Body of pancreas (tissue), 4 donors: ENCODE data around the gene GDPGP1.

ENCODE experiments used
- POLR2A ChIP-seq, 3 donors: fragments of 450-650 bp; IDR thresholded peaks; one replicate each; pipeline ENCODE4 v1.6.1; 2016; ENCODE audit warnings: antibody characterized with exemption in 3 of 3, mild to moderate bottlenecking in 2 of 3
- TF ChIP-seq, protein P1 (sequence below), 7 experiments: fragments of 450-650 bp in 4 of 7; fragments of 200-600 bp in 3 of 7; sonication (generic) in 3 of 7; IDR thresholded peaks; one replicate each; pipeline ENCODE4 v1.5.1; 2016 to 2019; ENCODE audit warnings: antibody characterized with exemption in 7 of 7

DNA sequence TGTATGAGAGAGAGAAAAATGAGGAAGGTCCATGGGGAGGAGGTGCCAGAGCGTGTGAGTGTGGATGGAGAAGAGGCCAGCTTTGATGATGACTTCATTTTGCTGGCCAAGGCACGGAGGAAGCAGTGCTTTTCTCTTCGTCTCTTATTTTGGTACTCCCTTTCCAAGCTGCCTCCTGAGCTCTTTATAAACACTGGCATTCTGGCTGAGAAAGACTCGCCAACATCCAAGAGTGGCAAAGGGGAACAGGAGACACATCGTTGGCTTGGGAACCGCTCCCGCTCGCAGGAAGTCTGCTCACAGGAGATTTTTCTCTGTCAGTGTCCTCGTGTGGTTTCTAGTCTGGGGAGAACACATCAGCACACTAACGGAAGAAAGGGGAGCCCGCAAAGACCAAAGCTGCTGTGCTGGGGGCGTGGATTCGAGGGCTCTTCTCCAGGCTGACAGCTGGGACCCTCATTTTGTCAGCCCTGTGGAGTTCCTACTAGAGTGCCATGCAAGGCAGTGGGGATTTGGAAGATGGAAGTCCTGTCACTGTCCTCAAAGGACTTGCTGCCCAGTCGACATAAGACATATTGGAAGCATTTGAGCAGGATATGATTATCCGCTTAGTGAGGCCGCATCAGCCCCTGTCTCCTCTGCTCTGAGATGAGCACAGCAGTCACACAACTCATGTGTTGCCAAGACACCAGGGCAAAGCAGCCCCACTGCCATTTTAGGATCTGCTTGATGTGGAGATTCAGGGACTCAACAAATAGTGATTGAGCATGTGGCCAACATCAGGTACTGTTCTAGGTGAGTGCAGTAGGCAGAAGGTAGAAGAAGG, 40.8 kb upstream of the GDPGP1 start:
- TF ChIP-seq, protein P1, sequence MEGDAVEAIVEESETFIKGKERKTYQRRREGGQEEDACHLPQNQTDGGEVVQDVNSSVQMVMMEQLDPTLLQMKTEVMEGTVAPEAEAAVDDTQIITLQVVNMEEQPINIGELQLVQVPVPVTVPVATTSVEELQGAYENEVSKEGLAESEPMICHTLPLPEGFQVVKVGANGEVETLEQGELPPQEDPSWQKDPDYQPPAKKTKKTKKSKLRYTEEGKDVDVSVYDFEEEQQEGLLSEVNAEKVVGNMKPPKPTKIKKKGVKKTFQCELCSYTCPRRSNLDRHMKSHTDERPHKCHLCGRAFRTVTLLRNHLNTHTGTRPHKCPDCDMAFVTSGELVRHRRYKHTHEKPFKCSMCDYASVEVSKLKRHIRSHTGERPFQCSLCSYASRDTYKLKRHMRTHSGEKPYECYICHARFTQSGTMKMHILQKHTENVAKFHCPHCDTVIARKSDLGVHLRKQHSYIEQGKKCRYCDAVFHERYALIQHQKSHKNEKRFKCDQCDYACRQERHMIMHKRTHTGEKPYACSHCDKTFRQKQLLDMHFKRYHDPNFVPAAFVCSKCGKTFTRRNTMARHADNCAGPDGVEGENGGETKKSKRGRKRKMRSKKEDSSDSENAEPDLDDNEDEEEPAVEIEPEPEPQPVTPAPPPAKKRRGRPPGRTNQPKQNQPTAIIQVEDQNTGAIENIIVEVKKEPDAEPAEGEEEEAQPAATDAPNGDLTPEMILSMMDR (IDR thresholded peaks at IDR 0.05) = no peak
- no peak for TF ChIP-seq POLR2A (IDR thresholded peaks at IDR 0.05)
